K562 (cell line): ENCODE measurements around the gene TNNT3. TPM values are rescaled to one million over a fixed set of nuclear protein-coding genes. Genes with fewer than 3 reads are reported as not detected.

Experiments used
- ATAC-seq: fragments of 200-7000 bp; cut with Tn5 transposase; 3 replicates; pipeline ENCODE4 v1.9.1; 2020; ENCODE audit warnings: moderate library complexity
- BruUV-seq: library from RNA; stranded (reverse); fragments of 400-500 nt; replicated peaks from 2 replicates; lab custom pipeline; 2021; lab: Mats Ljungman, UMichigan
- CTCF ChIA-PET: fragments of 300-600 bp; formaldehyde crosslinking; extraction: SDS; loops from one replicate; lab custom pipeline; 2021; ENCODE audit warnings: low intra/inter-chr PET ratio; lab: Yijun Ruan, JAX
- POLR2A ChIA-PET: fragments of 300-600, 350-650 bp; sonication (Branson Sonifier 250); formaldehyde crosslinking; extraction: SDS; loops from one replicate; lab custom pipeline; 2021; ENCODE audit warnings: antibody characterized with exemption, inconsistent platforms; lab: Yijun Ruan, JAX
- DNase-seq, 4 experiments: peaks; one replicate each; pipeline versions ENCODE4 v3.0.0 to v3.0.0-alpha.2; 2011 to 2018; ENCODE audit warnings: low spot score in 3 of 4, mixed read lengths in 3 of 4; ENCODE audit errors: extremely low read depth in 1 of 4
- FAIRE-seq: peaks from 2 replicates; lab custom pipeline; 2011; peaks lifted over from hg19 to GRCh38; lab: Jason Lieb, UNC
- H2AFZ ChIP-seq: 2 replicates; pipeline ENCODE4 v1.6.0; 2011; ENCODE audit warnings: low read depth, low read length, control low read depth, inconsistent platforms
- H3K27ac ChIP-seq: fragments of 200-600 bp; 3 replicates; pipeline ENCODE4 v1.8.0; 2011; ENCODE audit warnings: low read depth, mild to moderate bottlenecking, control low read depth, inconsistent platforms, low read length, moderate library complexity, mixed read lengths; ENCODE audit errors: extremely low read depth
- H3K27me3 ChIP-seq, 2 experiments: fragments of 300-600 bp in 1 of 2; 2 replicates in 1 of 2; 3 replicates in 1 of 2; pipeline versions ENCODE4 v1.6.0 to v1.8.0; 2011; ENCODE audit warnings: inconsistent platforms in 2 of 2, low read length in 2 of 2, mild to moderate bottlenecking in 1 of 2, mixed read lengths in 1 of 2, moderate library complexity in 1 of 2; ENCODE audit not compliant: control insufficient read depth in 2 of 2, insufficient read depth in 2 of 2
- H3K36me3 ChIP-seq: fragments of 300-600 bp; 3 replicates; pipeline ENCODE4 v1.8.0; 2011; ENCODE audit warnings: mild to moderate bottlenecking, low read length, inconsistent platforms; ENCODE audit not compliant: control insufficient read depth, insufficient read depth
- H3K4me1 ChIP-seq, 2 experiments: fragments of 200-600 bp in 1 of 2; replicated peaks in 1 of 2; 2 replicates in 1 of 2; 3 replicates in 1 of 2; pipeline versions ENCODE4 v1.5.1 to v1.8.0; 2011; ENCODE audit warnings: inconsistent platforms in 2 of 2, low read length in 2 of 2, mild to moderate bottlenecking in 1 of 2, mixed read lengths in 1 of 2, moderate library complexity in 1 of 2; ENCODE audit not compliant: control insufficient read depth in 2 of 2, insufficient read depth in 2 of 2
- H3K4me2 ChIP-seq: 2 replicates; pipeline ENCODE4 v1.6.1; 2011; ENCODE audit warnings: low read length, control low read depth, inconsistent platforms, mixed read lengths; ENCODE audit not compliant: insufficient read depth
- H3K4me3 ChIP-seq: fragments of 200-600 bp; sonication (generic), shearing (Covaris generic); 2 replicates; pipeline ENCODE4 v1.5.1; 2016; ENCODE audit warnings: control low read depth, inconsistent platforms
- H3K79me2 ChIP-seq: fragments of 200-600 bp; 3 replicates; pipeline ENCODE4 v1.8.0; 2011; ENCODE audit warnings: low read length, inconsistent platforms; ENCODE audit not compliant: control insufficient read depth, insufficient read depth
- H3K9ac ChIP-seq, 2 experiments: 2 replicates each; pipeline versions ENCODE4 v1.6.0 to v1.6.1; 2011; ENCODE audit warnings: low read depth in 2 of 2, low read length in 2 of 2, control low read depth in 1 of 2, inconsistent platforms in 1 of 2, mild to moderate bottlenecking in 1 of 2, mixed read lengths in 1 of 2; ENCODE audit not compliant: insufficient read depth in 1 of 2
- H3K9me1 ChIP-seq: one replicate; pipeline ENCODE4 v1.6.0; 2011; ENCODE audit warnings: inconsistent platforms, mild to moderate bottlenecking, low read length, moderate library complexity; ENCODE audit not compliant: control insufficient read depth, insufficient read depth
- H3K9me3 ChIP-seq: replicated peaks from 2 replicates; pipeline ENCODE4 v1.5.1; 2011; ENCODE audit warnings: low read depth, low read length, inconsistent platforms; ENCODE audit not compliant: control insufficient read depth, insufficient read depth
- H4K20me1 ChIP-seq: replicated peaks from 2 replicates; pipeline ENCODE4 v1.6.1; 2011; ENCODE audit warnings: low read length, inconsistent platforms, mixed read lengths; ENCODE audit not compliant: control insufficient read depth, insufficient read depth
- CHD7 ChIP-seq: fragments of 200-600 bp; sonication (generic); IDR thresholded peaks from one replicate; pipeline ENCODE4 v1.6.1; 2012; ENCODE audit warnings: mild to moderate bottlenecking, low read depth, low read length, inconsistent platforms
- CTCFL ChIP-seq: IDR thresholded peaks from 2 replicates; pipeline ENCODE4 v1.6.1; 2011; ENCODE audit warnings: borderline replicate concordance, low read depth, mild to moderate bottlenecking, moderate library complexity, low read length; ENCODE audit not compliant: insufficient read depth, poor library complexity, severe bottlenecking
- EZH2 ChIP-seq: IDR thresholded peaks from 2 replicates; pipeline ENCODE4 v1.6.1; 2012; ENCODE audit warnings: low read depth, mild to moderate bottlenecking, inconsistent platforms, low read length, borderline replicate concordance
- NR4A1 ChIP-seq, 2 experiments: fragments of 250-450 bp in 1 of 2; fragments of 450-650 bp in 1 of 2; sonication (Bioruptor Pico) in 1 of 2; IDR thresholded peaks; 2 replicates each; pipeline versions ENCODE4 v1.4.0 to v1.6.1; 2016 to 2020; ENCODE audit warnings: mild to moderate bottlenecking in 2 of 2, missing compliant biosample characterization in 1 of 2, missing genetic modification characterization in 1 of 2, moderate library complexity in 1 of 2
- OTX1 ChIP-seq: fragments of 450-650 bp; formaldehyde crosslinking; IDR thresholded peaks from 2 replicates; pipeline ENCODE4 v1.4.0; 2022; ENCODE audit warnings: mild to moderate bottlenecking
- PTTG1 ChIP-seq: fragments of 450-650 bp; IDR thresholded peaks from 2 replicates; pipeline ENCODE4 v1.6.1; 2016; ENCODE audit warnings: low read depth, mild to moderate bottlenecking, missing genetic modification characterization, missing compliant biosample characterization
- RAD51 ChIP-seq: fragments of 450-650 bp; IDR thresholded peaks from 2 replicates; pipeline ENCODE4 v1.7.1; 2016; ENCODE audit warnings: low read depth, mild to moderate bottlenecking, borderline replicate concordance
- WGBS: fragments of 100-300 bp; shearing (Covaris generic); methylation state at CpG from one replicate; pipeline ENCODE4 v1.1.6; 2016; ENCODE audit warnings: low coverage, mixed read lengths; ENCODE audit not compliant: insufficient coverage; ENCODE audit errors: missing lambda C conversion rate; 5-methylcytosine and 5-hydroxymethylcytosine counted together
- in situ Hi-C: fragments of 300-500 bp; cut with MboI; formaldehyde crosslinking; loops from 4 replicates; pipeline ENCODE4 v1.15.0; 2018; ENCODE audit warnings: inconsistent platforms, mixed read lengths
- intact Hi-C: fragments of 100-400 bp; cut with micrococcal nuclease; formaldehyde crosslinking; loops from 2 replicates; pipeline ENCODE4 v1.14.2; 2022
- polyA plus RNA-seq, 8 experiments: library from polyadenylated mRNA; depleted of rRNA in 4 of 8; stranded (reverse) in 5 of 8; unstranded in 3 of 8; fragments of >200 nt; fragmentation: Nextera tagmentation in 2 of 8; fragmentation: Illumina TruSeq in 1 of 8; extraction: Ambion mirVana in 2 of 8; extraction: Trizol in 1 of 8; gene quantifications; 2 replicates each; pipeline versions ENCODE4 v1.2.1 to v1.2.3, GENCODE V29; 2011 to 2014; ENCODE audit warnings: inconsistent platforms in 1 of 8, missing spikeins in 1 of 8
- total RNA-seq, 7 experiments: library from RNA; depleted of rRNA in 6 of 7; stranded (reverse); fragments of >200 nt in 6 of 7; fragmentation: Illumina TruSeq in 2 of 7; extraction: Trizol in 2 of 7; gene quantifications; 2 replicates each; pipeline versions ENCODE4 v1.2.1 to v1.2.3, GENCODE V29; 2011 to 2021; ENCODE audit warnings: low replicate concordance in 1 of 7

TNNT3 gene
- total and polyA plus RNA-seq, 9 of the 15 experiments (the other 6 are each of a cell fraction or from before 2014, with no cell fraction given) = 0.10 TPM; not detected in 8

- no peak for FAIRE-seq
- TF ChIP-seq NR4A1 (CRISPR knock-in tag; IDR thresholded peaks at IDR 0.05) (no peak), NR4A1 (tag; IDR thresholded peaks at IDR 0.05) (no peak), PTTG1 (no peak), CHD7 (no peak), OTX1 (CRISPR knock-in tag) (no peak), RAD51 (no peak), CTCFL (no peak), EZH2 (no peak)
These were observed 1.5 kb downstream of the TNNT3 start for GRCh38 chr11:1920909-1921573.

More at GRCh38 chr11:1920909-1921573, 1.5 kb downstream of the TNNT3 start:
- ChIA-PET POLR2A (interaction anchor here (1.0 kb wide), 1 partner anchor 14 kb away, joined by 3 read pairs; no protein-coding TSS in a partner anchor), CTCF (no interaction called here)
- intact Hi-C loops = no loop called here
- Histone ChIP-seq H3K9me3 (no peaks in the 10 kb centered on the region), H2AFZ (no peak overlapping the region), H3K27me3 (peaks cover 15 to 67% of the 10 kb centered on the region in 2 experiments; a peak in 4 of 5 replicates), H3K36me3 (no peaks in the 10 kb centered on the region), H3K79me2 (no peaks in the 10 kb centered on the region), H3K9ac (no peak overlapping the region), H3K4me1 (peaks cover 0 to 40% of the 10 kb centered on the region in 2 experiments; a peak in 2 of 5 replicates), H3K4me2 (no peak overlapping the region), H3K27ac (no peak overlapping the region), H4K20me1 (peaks cover 9% of the 10 kb centered on the region; the same call in 1 of the 2 replicates), H3K9me1 (no peaks in the 10 kb centered on the region), H3K4me3 (no peak overlapping the region)
- DNase-seq = no peak
- in situ Hi-C loops = no loop called here
- WGBS = 1% methylated on average over 18 of the region's 21 CpGs
- ATAC-seq = no peak
- no TSS peak for BruUV-seq
